NCI-H128 (cell line): Measurements from ENCODE around the gene ZNRD2.

Source experiments
- DNase-seq: peaks from one replicate; lab custom pipeline; 2025; ENCODE audit not compliant: unreplicated experiment; lab: John Stamatoyannopoulos, UW

The ZNRD2 gene

GRCh38 chr11:65573391-65574079 is 3.3 kb downstream of the ZNRD2 start:
- no peak for DNase-seq

GRCh38 chr11:65574109-65574810 is 4.0 kb downstream of the ZNRD2 start:
- peak; percentile 31 for DNase-seq

GRCh38 chr11:65574811-65575567 is 4.7 kb downstream of the ZNRD2 start:
- no peak for DNase-seq

- no peak for DNase-seq
Measured at GRCh38 chr11:65575568-65576231, 5.4 kb downstream of the ZNRD2 start, which contains the start of gene EHBP1L1. TSS of gene EHBP1L1 (plus strand) at chr11:65576053. CDS start at chr11:65576303, 250 bp downstream.

- DNase-seq, result no peak
Measured at GRCh38 chr11:65576232-65576866, 6.1 kb downstream of the ZNRD2 start.

- DNase-seq, result no peak
Measured at GRCh38 chr11:65576867-65577755, 6.8 kb downstream of the ZNRD2 start.

GRCh38 chr11:65577756-65578109 is 7.5 kb downstream of the ZNRD2 start:
- DNase-seq, result no peak

GRCh38 chr11:65578134-65578533 is 7.9 kb downstream of the ZNRD2 start:
- no peak for DNase-seq

- no peak for DNase-seq
Measured at GRCh38 chr11:65578667-65579066, 8.4 kb downstream of the ZNRD2 start.

- DNase-seq, result no peak
Measured at GRCh38 chr11:65579291-65579690, 9.0 kb downstream of the ZNRD2 start.

- DNase-seq, result no peak
Measured at GRCh38 chr11:65580031-65580692, 9.9 kb downstream of the ZNRD2 start.

- DNase-seq, result no peak
Measured at GRCh38 chr11:65580756-65581155, 10.5 kb downstream of the ZNRD2 start.

- DNase-seq, result no peak
Measured at GRCh38 chr11:65581928-65582327, 11.7 kb downstream of the ZNRD2 start.

- DNase-seq, result no peak
Measured at GRCh38 chr11:65583589-65583988, 13.3 kb downstream of the ZNRD2 start.

GRCh38 chr11:65584106-65584505 is 13.8 kb downstream of the ZNRD2 start:
- no peak for DNase-seq

GRCh38 chr11:65584723-65585171 is 14.5 kb downstream of the ZNRD2 start:
- DNase-seq, result no peak

- no peak for DNase-seq
Measured at GRCh38 chr11:65585396-65586246, 15.3 kb downstream of the ZNRD2 start.

- no peak for DNase-seq
Measured at GRCh38 chr11:65586247-65586630, 16.0 kb downstream of the ZNRD2 start.
